OCI-LY3 (cell line): Measurements from ENCODE around the gene PARK7.
A peak's percentile ranks its signal among the peaks of the same experiment; 100 is the strongest.

ENCODE experiments used
- H2AFZ ChIP-seq: fragments of 200-600, 300-600 bp; shearing (Covaris generic); 2 replicates; pipeline ENCODE4 v1.6.0; 2014; ENCODE audit warnings: antibody characterized with exemption, low read depth, low read length
- H3K27ac ChIP-seq: fragments of 200-600, 300-600 bp; sonication (generic); 2 replicates; pipeline ENCODE4 v1.5.1; 2014; ENCODE audit warnings: mild to moderate bottlenecking, low read length, moderate library complexity, mixed read lengths
- H3K27me3 ChIP-seq: fragments of 200-600, 300-600 bp; sonication (generic); 2 replicates; pipeline ENCODE4 v1.6.1; 2014; ENCODE audit warnings: low read depth, low read length, mixed read lengths
- H3K36me3 ChIP-seq: fragments of 200-600, 300-600 bp; sonication (generic); replicated peaks from 2 replicates; pipeline ENCODE3; 2014; ENCODE audit warnings: low read depth, low read length, mixed read lengths
- H3K4me1 ChIP-seq: fragments of 300-600, 200-600 bp; sonication (generic); 2 replicates; pipeline ENCODE4 v1.6.1; 2014; ENCODE audit warnings: low read length, mixed read lengths
- H3K4me2 ChIP-seq: fragments of 200-600, 300-600 bp; sonication (generic); 2 replicates; pipeline ENCODE4 v1.6.1; 2014; ENCODE audit warnings: low read length, mixed read lengths
- H3K4me3 ChIP-seq: fragments of 300-600, 200-600 bp; sonication (generic); 2 replicates; pipeline ENCODE4 v1.5.1; 2014; ENCODE audit warnings: antibody characterized with exemption, mild to moderate bottlenecking, low read length, moderate library complexity
- H3K79me2 ChIP-seq: fragments of 300-600, 200-600 bp; shearing (Covaris generic); 2 replicates; pipeline ENCODE4 v1.6.1; 2014; ENCODE audit warnings: mild to moderate bottlenecking, low read length, mixed read lengths
- H3K9ac ChIP-seq: fragments of 300-600, 200-600 bp; shearing (Covaris generic); 2 replicates; pipeline ENCODE4 v1.6.0; 2014; ENCODE audit warnings: mild to moderate bottlenecking, low read length, moderate library complexity
- H3K9me3 ChIP-seq: fragments of 200-600, 300-600 bp; shearing (Covaris generic); 2 replicates; pipeline ENCODE4 v1.6.1; 2014; ENCODE audit warnings: low read length, mixed read lengths; ENCODE audit not compliant: insufficient read depth
- H4K20me1 ChIP-seq: fragments of 200-600, 300-600 bp; sonication (generic); 2 replicates; pipeline ENCODE4 v1.6.1; 2016; ENCODE audit warnings: low read length, mixed read lengths; ENCODE audit not compliant: insufficient read depth
- CTCF ChIP-seq: fragments of 200-600, 300-600 bp; sonication (generic); IDR thresholded peaks from 2 replicates; pipeline ENCODE4 v1.5.1; 2014; ENCODE audit warnings: antibody characterized with exemption, low read length, low read depth
- EZH2phosphoT487 ChIP-seq: fragments of 200-600 bp; shearing (Covaris generic); IDR thresholded peaks from 2 replicates; pipeline ENCODE4 v1.6.1; 2018; ENCODE audit warnings: antibody characterized with exemption, mixed run types, low read depth

PARK7 gene

GRCh38 chr1:8019229-8019620 is 57.7 kb downstream of the PARK7 start:
- no peaks in the 10 kb centered on the region for H3K36me3 ChIP-seq
- no peaks in the 10 kb centered on the region for H3K79me2 ChIP-seq
- H3K4me3 ChIP-seq, result no peak overlapping the region
- peaks cover 16% of the 10 kb centered on the region for H3K4me1 ChIP-seq
- H3K27ac ChIP-seq, result no peak overlapping the region
- no peak overlapping the region for H3K9ac ChIP-seq
- H3K27me3 ChIP-seq, result no peaks in the 10 kb centered on the region
- TF ChIP-seq EZH2phosphoT487 (no peak), CTCF (no peak)
- H3K4me2 ChIP-seq, result no peak overlapping the region
- no peaks in the 10 kb centered on the region for H3K9me3 ChIP-seq
- H2AFZ ChIP-seq, result no peak overlapping the region
- no peaks in the 10 kb centered on the region for H4K20me1 ChIP-seq

DNA sequence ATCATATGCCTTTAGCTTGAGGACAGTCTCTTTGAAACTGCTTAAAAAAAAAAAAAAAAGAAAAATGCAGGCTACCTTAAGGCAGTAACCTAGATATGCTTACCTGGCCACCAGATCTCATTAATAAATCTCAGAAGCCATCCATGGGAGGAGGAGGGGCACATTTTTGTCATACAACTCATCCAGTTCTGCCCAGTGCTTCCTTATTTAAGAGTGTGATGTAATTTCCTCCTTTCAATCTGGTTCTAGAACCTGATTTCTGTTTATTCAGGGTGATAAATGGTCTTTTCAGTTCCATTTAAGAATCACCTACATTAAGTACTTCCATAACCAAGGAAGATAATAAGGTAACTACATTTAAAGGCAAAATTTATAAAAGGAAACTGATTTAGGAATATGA is 58.5 kb downstream of the PARK7 start:
- H3K4me2 ChIP-seq, result no peak overlapping the region; the same call in 1 of the 2 replicates
- no peak overlapping the region for H3K27ac ChIP-seq
- no peak for TF ChIP-seq EZH2phosphoT487
- no peak for TF ChIP-seq CTCF
- H3K36me3 ChIP-seq, result no peaks in the 10 kb centered on the region
- H3K9ac ChIP-seq, result no peak overlapping the region
- H3K79me2 ChIP-seq, result no peaks in the 10 kb centered on the region
- no peaks in the 10 kb centered on the region for H3K27me3 ChIP-seq
- H3K9me3 ChIP-seq, result no peaks in the 10 kb centered on the region
- H2AFZ ChIP-seq, result peak overlapping the region; percentile 57; the same call in 1 of the 2 replicates
- H3K4me1 ChIP-seq, result peaks cover 16% of the 10 kb centered on the region
- no peaks in the 10 kb centered on the region for H4K20me1 ChIP-seq
- no peak overlapping the region for H3K4me3 ChIP-seq

GRCh38 chr1:8021676-8022266 is 60.3 kb downstream of the PARK7 start:
- no peak overlapping the region for H3K9ac ChIP-seq
- H3K4me2 ChIP-seq, result no peak overlapping the region
- no peaks in the 10 kb centered on the region for H3K36me3 ChIP-seq
- H3K4me3 ChIP-seq, result no peak overlapping the region
- H3K79me2 ChIP-seq, result no peaks in the 10 kb centered on the region
- H3K27ac ChIP-seq, result no peak overlapping the region
- H3K27me3 ChIP-seq, result no peaks in the 10 kb centered on the region
- no peak overlapping the region for H2AFZ ChIP-seq
- H3K4me1 ChIP-seq, result peaks cover 9% of the 10 kb centered on the region
- H3K9me3 ChIP-seq, result no peaks in the 10 kb centered on the region
- TF ChIP-seq EZH2phosphoT487, result no peak
- TF ChIP-seq CTCF, result no peak
- H4K20me1 ChIP-seq, result no peaks in the 10 kb centered on the region

DNA sequence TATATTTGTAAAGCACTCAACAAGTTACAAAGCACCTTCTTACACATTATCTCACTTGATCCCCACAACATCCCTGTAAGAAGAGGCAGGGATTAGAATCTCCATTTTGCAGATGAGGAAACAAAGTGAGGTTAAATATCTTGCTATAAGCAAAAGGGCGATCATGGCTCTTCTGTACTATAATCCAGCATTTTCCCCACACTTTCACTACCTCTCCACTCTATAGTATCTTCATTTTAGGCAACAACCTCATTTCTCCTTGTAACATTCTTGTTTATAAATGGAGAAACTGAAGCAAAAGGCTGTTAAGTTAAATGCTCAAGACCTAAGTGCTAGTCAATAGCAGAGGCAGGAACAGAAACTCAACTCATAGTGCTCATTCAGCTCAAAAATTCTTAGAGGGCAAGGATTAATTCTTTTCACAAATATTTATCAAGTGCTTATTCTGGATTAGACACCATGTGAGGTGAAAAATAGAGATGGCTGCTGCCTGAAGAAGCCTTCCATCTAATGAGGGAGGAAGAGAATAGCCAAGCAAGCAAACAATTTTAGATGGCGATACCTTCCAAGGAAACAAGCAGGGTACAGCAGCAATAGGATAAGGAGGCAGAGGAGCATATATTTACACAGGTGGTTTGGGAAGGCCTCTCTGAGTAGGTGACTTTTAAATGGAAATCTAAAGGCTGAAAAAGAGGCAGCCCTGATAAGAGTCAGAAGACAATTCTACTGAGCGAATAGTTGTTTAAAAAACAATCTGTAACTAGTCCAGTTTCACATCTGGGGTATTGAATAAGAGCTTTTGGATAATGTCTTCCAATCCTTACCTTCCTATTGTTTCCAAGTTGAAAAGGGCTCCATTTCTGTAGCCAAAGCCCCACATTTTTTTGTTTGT is 61.1 kb downstream of the PARK7 start:
- H3K4me2 ChIP-seq, result no peak overlapping the region
- H2AFZ ChIP-seq, result no peak overlapping the region
- no peak overlapping the region for H3K27ac ChIP-seq
- H3K4me1 ChIP-seq, result peaks cover 9% of the 10 kb centered on the region
- H3K36me3 ChIP-seq, result no peaks in the 10 kb centered on the region
- H3K79me2 ChIP-seq, result no peaks in the 10 kb centered on the region
- H3K4me3 ChIP-seq, result no peak overlapping the region
- no peak overlapping the region for H3K9ac ChIP-seq
- H3K27me3 ChIP-seq, result no peaks in the 10 kb centered on the region
- no peaks in the 10 kb centered on the region for H3K9me3 ChIP-seq
- TF ChIP-seq EZH2phosphoT487 (no peak), CTCF (no peak)
- no peaks in the 10 kb centered on the region for H4K20me1 ChIP-seq
